ENCODE results near the gene GSG1L. TPM values are rescaled to one million over a fixed set of nuclear protein-coding genes. Genes with fewer than 3 reads are reported as not detected.

GSG1L gene
- total and polyA plus RNA-seq, 2 of the 13 experiments (the other 11 are each of a cell fraction or from before 2014, with no cell fraction given), result not detected

- H3K4me1 ChIP-seq (ENCODE audit: insufficient read depth, low read length), result no peaks in the 10 kb centered on the region
- peaks cover 0 to 3% of the 10 kb centered on the region in 2 experiments; a peak in 1 of 5 replicates for H3K36me3 ChIP-seq (replicated peaks in 1 of 2; ENCODE audit: control insufficient read depth in 1 of 2, insufficient read depth in 2 of 2, low read length in 2 of 2)
- no peak overlapping the region for H2AFZ ChIP-seq (ENCODE audit: low read length)
- no TSS peak for BruUV-seq (replicated peaks)
- in situ Hi-C loops (cut with HindIII; ENCODE audit: extremely low pct_ligation_motif_present, low pct_unique_long_range_greater_than_20kb), result no loop called here
- H3K4me3 ChIP-seq (replicated peaks in 1 of 3; ENCODE audit: insufficient read depth in 1 of 3, low read depth in 2 of 3, low read length in 3 of 3), result no peak overlapping the region
- H3K9me3 ChIP-seq (ENCODE audit: low read length), result no peaks in the 10 kb centered on the region
- intact Hi-C loops (cut with micrococcal nuclease; ENCODE audit: unreplicated experiment), result no loop called here
- no peak overlapping the region for H3K9ac ChIP-seq (ENCODE audit: insufficient read depth, low read depth, low read length)
- H4K20me1 ChIP-seq (ENCODE audit: insufficient read depth, low read length), result no peaks in the 10 kb centered on the region
- TF ChIP-seq KDM5A (IDR thresholded peaks at IDR 0.05; ENCODE audit: borderline replicate concordance, low read length) (no peak), MIXL1 (CRISPR knock-in tag; IDR thresholded peaks at IDR 0.05) (no peak), ZNF124 (CRISPR knock-in tag; IDR thresholded peaks at IDR 0.05) (no peak), NKX3-1 (CRISPR knock-in tag; IDR thresholded peaks at IDR 0.05) (no peak), ZNF609 (CRISPR knock-in tag; IDR thresholded peaks at IDR 0.05; ENCODE audit: borderline replicate concordance) (no peak), KAT2B (IDR thresholded peaks at IDR 0.05; ENCODE audit: borderline replicate concordance, low read depth, low read length) (no peak), CENPT (CRISPR knock-in tag; IDR thresholded peaks at IDR 0.05; ENCODE audit: low read depth) (no peak), ZNF672 (CRISPR knock-in tag; IDR thresholded peaks at IDR 0.05) (no peak), ZNF850 (CRISPR knock-in tag; conservative IDR thresholded peaks at IDR 0.05) (no peak), SOX5 (CRISPR knock-in tag; IDR thresholded peaks at IDR 0.05; ENCODE audit: borderline replicate concordance) (no peak), FOXK1 (CRISPR knock-in tag; IDR thresholded peaks at IDR 0.05; ENCODE audit: borderline replicate concordance, low read depth) (no peak), REPIN1 (CRISPR knock-in tag; IDR thresholded peaks at IDR 0.05; ENCODE audit: borderline replicate concordance, low read depth) (no peak), LBX2 (CRISPR knock-in tag; IDR thresholded peaks at IDR 0.05; ENCODE audit: borderline replicate concordance) (no peak), KDM5B (CRISPR knock-in tag; IDR thresholded peaks at IDR 0.05; ENCODE audit: borderline replicate concordance) (no peak)
- TF ChIP-seq, protein P1, sequence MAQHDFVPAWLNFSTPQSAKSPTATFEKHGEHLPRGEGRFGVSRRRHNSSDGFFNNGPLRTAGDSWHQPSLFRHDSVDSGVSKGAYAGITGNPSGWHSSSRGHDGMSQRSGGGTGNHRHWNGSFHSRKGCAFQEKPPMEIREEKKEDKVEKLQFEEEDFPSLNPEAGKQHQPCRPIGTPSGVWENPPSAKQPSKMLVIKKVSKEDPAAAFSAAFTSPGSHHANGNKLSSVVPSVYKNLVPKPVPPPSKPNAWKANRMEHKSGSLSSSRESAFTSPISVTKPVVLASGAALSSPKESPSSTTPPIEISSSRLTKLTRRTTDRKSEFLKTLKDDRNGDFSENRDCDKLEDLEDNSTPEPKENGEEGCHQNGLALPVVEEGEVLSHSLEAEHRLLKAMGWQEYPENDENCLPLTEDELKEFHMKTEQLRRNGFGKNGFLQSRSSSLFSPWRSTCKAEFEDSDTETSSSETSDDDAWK (CRISPR knock-in tag; IDR thresholded peaks at IDR 0.05), result no peak
- TF ChIP-seq, protein P2, sequence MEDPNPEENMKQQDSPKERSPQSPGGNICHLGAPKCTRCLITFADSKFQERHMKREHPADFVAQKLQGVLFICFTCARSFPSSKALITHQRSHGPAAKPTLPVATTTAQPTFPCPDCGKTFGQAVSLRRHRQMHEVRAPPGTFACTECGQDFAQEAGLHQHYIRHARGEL (CRISPR knock-in tag; IDR thresholded peaks at IDR 0.05), result no peak
- DNase-seq (ENCODE audit: low spot score), result no peak
- no peak for FAIRE-seq
- ChIA-PET POLR2A (no interaction called here), CTCF (ENCODE audit: low intra/inter-chr PET ratio, low total read pairs) (no interaction called here)
- no peak overlapping the region for H3K27ac ChIP-seq (ENCODE audit: extremely low read length, insufficient read depth, low read length)
- H3K4me2 ChIP-seq (ENCODE audit: low read depth, low read length), result no peak overlapping the region
- no peak for ATAC-seq
- H3K27me3 ChIP-seq (ENCODE audit: control insufficient read depth in 1 of 2, insufficient read depth in 2 of 2, low read length in 2 of 2), result no peaks in the 10 kb centered on the region
- H3K79me2 ChIP-seq (ENCODE audit: insufficient read depth, low read length), result no peaks in the 10 kb centered on the region
- WGBS (ENCODE audit: low lambda C conversion rate), result 95% methylated on average over 2 of the region's 2 CpGs
Observed at GRCh38 chr16:27758544-27758943, 305.0 kb downstream of the GSG1L start.

All from HepG2 (cell line).